ENCODE results near the gene CLSTN2. TPM values are rescaled to one million over a fixed set of nuclear protein-coding genes. Genes with fewer than 3 reads are reported as not detected.
A peak's percentile ranks its signal among the peaks of the same experiment; 100 is the strongest.

The CLSTN2 gene
- total RNA-seq, 1 donor from 2014 or later = not detected

DNA sequence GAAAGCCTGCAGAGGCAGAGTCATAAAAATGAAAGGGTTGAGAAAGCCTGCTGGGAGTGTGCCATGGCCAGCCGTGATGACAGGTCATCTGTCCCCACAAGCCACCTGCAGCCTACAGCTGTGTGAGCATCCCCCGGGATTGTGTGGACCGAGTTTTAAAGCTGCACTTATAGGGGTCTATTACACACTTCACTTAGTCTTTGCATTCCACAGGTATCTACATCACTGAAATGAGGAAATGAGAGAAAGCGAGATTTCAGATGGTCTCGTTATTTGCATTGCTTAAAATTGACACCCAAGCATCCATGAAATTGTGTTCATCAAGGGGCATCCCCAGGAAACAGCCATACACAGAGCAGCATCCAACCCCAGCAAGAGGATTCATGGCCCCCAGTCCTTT, 605.3 kb downstream of the CLSTN2 start:
- CTCF ChIA-PET = no interaction called here
- DNase-seq (no peak), ATAC-seq (ENCODE audit: low read depth) (peak; percentile 40)
- intact Hi-C loops (cut with micrococcal nuclease) = no loop called here
- peaks cover 15% of the 10 kb centered on the region for H3K4me1 Mint-ChIP-seq
- POLR2A ChIA-PET = no interaction called here
- no peaks in the 10 kb centered on the region for H3K36me3 Mint-ChIP-seq (ENCODE audit: low read depth)
- peaks cover 2% of the 10 kb centered on the region for H3K27me3 Mint-ChIP-seq
- no peak overlapping the region for H3K27ac Mint-ChIP-seq
- no peak overlapping the region for H3K4me3 Mint-ChIP-seq
- no peak for TF ChIP-seq CTCF (IDR thresholded peaks at IDR 0.05)
- H3K9me3 Mint-ChIP-seq = no peaks in the 10 kb centered on the region

DNA sequence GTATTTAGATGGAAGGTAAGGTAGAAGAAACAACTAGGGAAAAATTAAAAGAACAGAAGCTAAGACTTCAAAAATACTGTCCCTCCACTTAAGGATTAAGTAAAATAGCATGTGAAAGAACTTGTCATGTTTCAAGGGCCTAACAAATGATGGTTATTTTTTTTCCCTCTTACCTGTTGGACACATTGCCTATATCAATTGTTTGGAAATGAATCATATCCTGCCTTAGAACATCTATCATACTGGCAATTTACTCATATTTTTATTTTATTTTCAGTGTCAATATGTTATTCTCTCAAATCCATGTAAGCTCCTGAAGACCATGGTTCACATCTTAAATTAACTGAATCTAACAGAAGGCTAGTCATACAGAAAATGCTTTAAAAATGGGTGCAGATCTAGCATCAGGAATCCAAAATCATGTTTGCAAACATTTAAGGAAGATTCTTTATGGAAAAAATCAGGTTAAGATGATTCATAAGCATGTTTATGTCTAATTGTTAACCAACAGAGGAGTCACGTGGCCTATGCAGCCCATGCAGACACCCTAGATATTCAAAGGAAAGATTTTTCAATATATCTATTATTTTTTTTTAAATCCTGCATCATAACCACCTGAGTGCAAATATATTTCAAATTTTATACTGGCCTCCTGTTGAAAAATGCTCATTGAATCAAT, 607.1 kb downstream of the CLSTN2 start:
- ChIA-PET POLR2A (no interaction called here), CTCF (no interaction called here)
- H3K4me3 Mint-ChIP-seq = no peak overlapping the region
- no peak overlapping the region for H3K27ac Mint-ChIP-seq
- no peaks in the 10 kb centered on the region for H3K9me3 Mint-ChIP-seq
- DNase-seq (no peak), ATAC-seq (ENCODE audit: low read depth) (no peak)
- peaks cover 15% of the 10 kb centered on the region for H3K4me1 Mint-ChIP-seq
- peaks cover 2% of the 10 kb centered on the region for H3K27me3 Mint-ChIP-seq
- no peak for TF ChIP-seq CTCF (IDR thresholded peaks at IDR 0.05)
- H3K36me3 Mint-ChIP-seq (ENCODE audit: low read depth) = no peaks in the 10 kb centered on the region
- intact Hi-C loops (cut with micrococcal nuclease) = no loop called here

DNA sequence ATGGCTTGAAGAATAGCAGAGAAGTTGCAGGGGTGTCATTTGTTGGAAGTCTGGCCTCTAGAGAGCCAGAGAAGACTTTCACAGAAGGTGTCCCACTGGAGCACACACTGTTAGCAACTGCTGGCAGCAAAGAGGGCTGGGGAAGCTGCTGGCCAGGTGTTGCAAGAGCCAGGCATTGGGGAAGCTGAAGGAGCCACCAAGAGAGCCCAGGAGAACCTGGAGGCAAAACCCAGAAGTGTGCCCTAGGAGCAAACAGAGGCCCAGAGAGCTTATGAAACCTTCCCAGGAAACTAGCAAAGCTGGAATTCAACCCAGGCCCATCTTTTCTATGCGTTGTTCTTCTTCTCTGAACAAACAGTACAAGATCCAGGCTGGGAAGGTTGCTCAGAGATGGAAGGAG, 610.2 kb downstream of the CLSTN2 start:
- TF ChIP-seq CTCF (IDR thresholded peaks at IDR 0.05) = no peak
- Mint-ChIP-seq H3K4me3 (no peak overlapping the region), H3K4me1 (peaks cover 8% of the 10 kb centered on the region), H3K36me3 (ENCODE audit: low read depth) (no peaks in the 10 kb centered on the region), H3K27ac (no peak overlapping the region), H3K27me3 (peaks cover 5% of the 10 kb centered on the region), H3K9me3 (no peaks in the 10 kb centered on the region)
- POLR2A ChIA-PET = no interaction called here
- intact Hi-C loops (cut with micrococcal nuclease) = no loop called here
- CTCF ChIA-PET = no interaction called here
- no peak for ATAC-seq (ENCODE audit: low read depth)
- no peak for DNase-seq

- Mint-ChIP-seq H3K27me3 (peaks cover 5% of the 10 kb centered on the region), H3K9me3 (no peaks in the 10 kb centered on the region), H3K36me3 (ENCODE audit: low read depth) (no peaks in the 10 kb centered on the region), H3K4me3 (no peak overlapping the region), H3K27ac (no peak overlapping the region), H3K4me1 (peaks cover 3% of the 10 kb centered on the region)
- CTCF ChIA-PET = no interaction called here
- ATAC-seq (ENCODE audit: low read depth) (no peak), DNase-seq (no peak)
- intact Hi-C loops (cut with micrococcal nuclease) = no loop called here
- TF ChIP-seq CTCF (IDR thresholded peaks at IDR 0.05) = no peak
- POLR2A ChIA-PET = no interaction called here
Observed at GRCh38 chr3:140545756-140546155, 610.8 kb downstream of the CLSTN2 start.

DNA sequence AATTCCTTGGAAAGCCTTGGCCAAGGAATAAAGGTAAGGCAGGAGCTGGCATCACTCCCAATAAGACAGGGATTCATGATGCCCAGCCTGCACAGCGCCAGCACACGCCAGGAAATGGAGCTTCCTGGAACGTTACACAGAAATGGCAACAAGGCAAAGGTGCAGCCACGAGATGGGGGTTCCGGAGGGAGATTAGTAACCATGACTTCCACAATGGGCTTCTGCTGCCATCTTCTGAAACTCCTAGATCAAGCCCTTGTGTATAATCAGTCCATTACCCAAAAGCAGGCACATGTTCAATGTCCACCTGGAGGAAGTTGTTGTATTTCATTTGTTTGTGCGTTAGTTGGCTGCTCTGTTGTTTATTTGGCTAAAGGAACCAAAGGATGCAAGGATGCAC, 611.7 kb downstream of the CLSTN2 start:
- ATAC-seq (ENCODE audit: low read depth) (no peak), DNase-seq (no peak)
- POLR2A ChIA-PET = no interaction called here
- Mint-ChIP-seq H3K27me3 (peaks cover 5% of the 10 kb centered on the region), H3K27ac (no peak overlapping the region), H3K9me3 (no peaks in the 10 kb centered on the region), H3K4me3 (no peak overlapping the region), H3K36me3 (ENCODE audit: low read depth) (no peaks in the 10 kb centered on the region), H3K4me1 (no peaks in the 10 kb centered on the region)
- no peak for TF ChIP-seq CTCF (IDR thresholded peaks at IDR 0.05)
- CTCF ChIA-PET = no interaction called here
- intact Hi-C loops (cut with micrococcal nuclease) = no loop called here

Data from activated B cell treated with CpG ODN at 0.5 μM for 24 hours (primary cell).